GM19240 (cell line): ENCODE data around the gene PSMB3.

Experiments used
- DNase-seq: peaks from one replicate; pipeline ENCODE4 v3.0.0; 2011; ENCODE audit warnings: low spot score; ENCODE audit not compliant: insufficient read length

Gene PSMB3

GRCh38 chr17:38796451-38797157 is 44.1 kb downstream of the PSMB3 start:
- no peak for DNase-seq

- DNase-seq, result no peak
Measured at GRCh38 chr17:38797158-38797490, 44.6 kb downstream of the PSMB3 start.

- DNase-seq, result no peak
Measured at GRCh38 chr17:38797828-38798227, 45.3 kb downstream of the PSMB3 start.

GRCh38 chr17:38798614-38799500 is 46.3 kb downstream of the PSMB3 start:
- peak; percentile 61 for DNase-seq

- peak; percentile 93 for DNase-seq
Measured at GRCh38 chr17:38799501-38800236, 47.1 kb downstream of the PSMB3 start, which contains the start of gene PIP4K2B. TSS of gene PIP4K2B (minus strand) at chr17:38799556. CDS start at chr17:38799424, 132 bp downstream.

- no peak for DNase-seq
Measured at GRCh38 chr17:38800237-38800760, 47.8 kb downstream of the PSMB3 start.

GRCh38 chr17:38809828-38810227 is 57.3 kb downstream of the PSMB3 start:
- no peak for DNase-seq
